ENCODE measurements around the gene WDR86.

WDR86 gene

GRCh38 chr7:151408839-151409666 is 785 bp downstream of the WDR86 start:
- Histone ChIP-seq H3K4me3 (ENCODE audit: low read depth, low read length) (peak overlapping the region; percentile 89), H3K36me3 (no peaks in the 10 kb centered on the region), H3K27me3 (ENCODE audit: insufficient read depth, low read depth, severe bottlenecking) (peaks cover 12% of the 10 kb centered on the region), H3K27ac (no peak overlapping the region; the same call in 1 of the 2 replicates), H3K9me3 (ENCODE audit: severe bottlenecking) (no peaks in the 10 kb centered on the region)
- no peak for DNase-seq
- TF ChIP-seq CTCF (IDR thresholded peaks at IDR 0.05; ENCODE audit: low read depth, low read length), result no peak

- Histone ChIP-seq H3K27ac (no peak overlapping the region), H3K4me3 (ENCODE audit: low read depth, low read length) (no peak overlapping the region)
These were observed 1.4 kb downstream of the WDR86 start for GRCh38 chr7:151408498-151408838.

GRCh38 chr7:151406886-151407583 is 2.8 kb downstream of the WDR86 start:
- H3K4me3 ChIP-seq (ENCODE audit: low read depth, low read length), result no peak overlapping the region

More at GRCh38 chr7:151408498-151408838, 1.4 kb downstream of the WDR86 start:
- DNase-seq, result no peak
- Histone ChIP-seq H3K27me3 (ENCODE audit: insufficient read depth, low read depth, severe bottlenecking) (peaks cover 12% of the 10 kb centered on the region), H3K9me3 (ENCODE audit: severe bottlenecking) (no peaks in the 10 kb centered on the region), H3K36me3 (no peaks in the 10 kb centered on the region)
- no peak for TF ChIP-seq CTCF (IDR thresholded peaks at IDR 0.05; ENCODE audit: low read depth, low read length)

GRCh38 chr7:151406051-151406875 is 3.6 kb downstream of the WDR86 start:
- Histone ChIP-seq H3K4me3 (ENCODE audit: low read depth, low read length) (no peak overlapping the region), H3K9me3 (ENCODE audit: severe bottlenecking) (no peaks in the 10 kb centered on the region), H3K36me3 (no peaks in the 10 kb centered on the region), H3K27me3 (ENCODE audit: insufficient read depth, low read depth, severe bottlenecking) (peaks cover 12% of the 10 kb centered on the region), H3K27ac (no peak overlapping the region)
- no peak for TF ChIP-seq CTCF (IDR thresholded peaks at IDR 0.05; ENCODE audit: low read depth, low read length)
- DNase-seq, result no peak

More at GRCh38 chr7:151406886-151407583, 2.8 kb downstream of the WDR86 start:
- Histone ChIP-seq H3K9me3 (ENCODE audit: severe bottlenecking) (no peaks in the 10 kb centered on the region), H3K27me3 (ENCODE audit: insufficient read depth, low read depth, severe bottlenecking) (peaks cover 12% of the 10 kb centered on the region), H3K36me3 (no peaks in the 10 kb centered on the region), H3K27ac (no peak overlapping the region)
- no peak for TF ChIP-seq CTCF (IDR thresholded peaks at IDR 0.05; ENCODE audit: low read depth, low read length)
- no peak for DNase-seq

- H3K4me3 ChIP-seq (ENCODE audit: low read depth, low read length), result no peak overlapping the region
- TF ChIP-seq CTCF (IDR thresholded peaks at IDR 0.05; ENCODE audit: low read depth, low read length), result no peak
- H3K36me3 ChIP-seq, result no peaks in the 10 kb centered on the region
- DNase-seq, result no peak
- no peaks in the 10 kb centered on the region for H3K9me3 ChIP-seq (ENCODE audit: severe bottlenecking)
- peaks cover 12% of the 10 kb centered on the region for H3K27me3 ChIP-seq (ENCODE audit: insufficient read depth, low read depth, severe bottlenecking)
- H3K27ac ChIP-seq, result no peak overlapping the region
These were observed 4.2 kb downstream of the WDR86 start for GRCh38 chr7:151405588-151405987.

Measured in WERI-Rb-1 (cell line).